RWPE1 (cell line): Measurements from ENCODE around the gene BRD2.

Source experiments
- CTCF ChIA-PET: fragments of 350-600 bp; sonication (Branson Sonifier 250); formaldehyde crosslinking; extraction: SDS; loops from one replicate; lab custom pipeline; 2021; lab: Yijun Ruan, JAX
- POLR2A ChIA-PET: fragments of 400-600 bp; formaldehyde crosslinking; extraction: SDS; loops from one replicate; lab custom pipeline; 2020; ENCODE audit warnings: antibody characterized with exemption; ENCODE audit not compliant: low non-redundant PET; lab: Yijun Ruan, JAX
- DNase-seq: peaks from one replicate; pipeline ENCODE4 v3.0.0; 2012; ENCODE audit warnings: low spot score
- H3K27ac ChIP-seq: fragments of 450-650 bp; 2 replicates; pipeline ENCODE4 v1.5.1; 2017
- TF ChIP-seq, protein P1 (sequence below): fragments of 450-650 bp; conservative IDR thresholded peaks from 2 replicates; pipeline ENCODE4 v1.5.1; 2017; ENCODE audit warnings: low read depth, mild to moderate bottlenecking

The BRD2 gene

DNA sequence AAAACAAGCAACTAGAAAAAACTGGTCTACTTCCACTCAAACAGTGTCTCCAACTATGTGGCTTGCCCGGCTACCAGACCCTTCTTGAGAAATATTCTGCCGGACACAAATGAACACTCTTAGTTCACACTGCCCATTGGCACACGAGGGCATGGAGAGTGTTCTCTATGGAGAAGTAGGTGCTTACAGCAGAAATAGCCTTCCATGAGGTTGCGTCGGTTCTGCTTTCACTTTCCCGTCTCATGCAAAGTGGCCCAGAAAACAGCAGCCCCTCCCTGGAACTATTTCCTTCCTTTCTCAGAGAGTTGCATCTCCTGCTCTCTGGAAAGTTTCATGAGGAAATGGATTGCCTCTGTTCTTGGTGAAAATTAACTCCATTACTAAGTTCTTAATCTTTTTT is 50.5 kb downstream of the BRD2 start:
- CTCF ChIA-PET, result interaction anchor here (1.5 to 1.7 kb wide), 2 partner anchors 129 to 142 kb away, joined by 4 read pairs; no protein-coding TSS in a partner anchor
- no peak for DNase-seq
- TF ChIP-seq, protein P1, sequence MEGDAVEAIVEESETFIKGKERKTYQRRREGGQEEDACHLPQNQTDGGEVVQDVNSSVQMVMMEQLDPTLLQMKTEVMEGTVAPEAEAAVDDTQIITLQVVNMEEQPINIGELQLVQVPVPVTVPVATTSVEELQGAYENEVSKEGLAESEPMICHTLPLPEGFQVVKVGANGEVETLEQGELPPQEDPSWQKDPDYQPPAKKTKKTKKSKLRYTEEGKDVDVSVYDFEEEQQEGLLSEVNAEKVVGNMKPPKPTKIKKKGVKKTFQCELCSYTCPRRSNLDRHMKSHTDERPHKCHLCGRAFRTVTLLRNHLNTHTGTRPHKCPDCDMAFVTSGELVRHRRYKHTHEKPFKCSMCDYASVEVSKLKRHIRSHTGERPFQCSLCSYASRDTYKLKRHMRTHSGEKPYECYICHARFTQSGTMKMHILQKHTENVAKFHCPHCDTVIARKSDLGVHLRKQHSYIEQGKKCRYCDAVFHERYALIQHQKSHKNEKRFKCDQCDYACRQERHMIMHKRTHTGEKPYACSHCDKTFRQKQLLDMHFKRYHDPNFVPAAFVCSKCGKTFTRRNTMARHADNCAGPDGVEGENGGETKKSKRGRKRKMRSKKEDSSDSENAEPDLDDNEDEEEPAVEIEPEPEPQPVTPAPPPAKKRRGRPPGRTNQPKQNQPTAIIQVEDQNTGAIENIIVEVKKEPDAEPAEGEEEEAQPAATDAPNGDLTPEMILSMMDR, result no peak
- POLR2A ChIA-PET, result no interaction called here
- H3K27ac ChIP-seq, result no peak overlapping the region

- POLR2A ChIA-PET, result no interaction called here
- CTCF ChIA-PET, result interaction anchor here (1.7 kb wide), 1 partner anchor 128 kb away, joined by 4 read pairs; no protein-coding TSS in a partner anchor
- no peak overlapping the region for H3K27ac ChIP-seq
- no peak for DNase-seq
- TF ChIP-seq, protein P1, result no peak
These were observed 51.0 kb downstream of the BRD2 start for GRCh38 chr6:33019372-33019771.

DNA sequence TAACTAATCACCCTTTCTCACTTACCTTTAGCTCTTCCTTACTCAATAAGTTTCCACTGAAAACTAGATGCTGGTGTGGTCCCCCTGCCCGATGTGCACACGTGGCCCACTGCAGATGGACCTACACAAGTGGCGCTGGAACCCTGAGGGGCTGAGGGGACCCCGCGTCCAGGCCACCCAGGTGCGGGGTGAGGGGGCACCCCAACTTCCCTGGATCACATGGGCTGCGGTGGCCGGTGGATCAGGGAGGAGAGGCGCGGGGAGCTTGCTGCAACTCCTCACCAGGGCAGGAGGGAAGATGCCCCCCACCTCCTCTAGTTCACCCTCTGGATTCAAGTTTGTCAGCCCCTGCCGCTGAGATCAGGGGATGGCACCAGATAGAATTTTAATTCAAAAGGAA is 53.5 kb downstream of the BRD2 start:
- POLR2A ChIA-PET, result no interaction called here
- TF ChIP-seq, protein P1, result no peak
- DNase-seq, result no peak
- CTCF ChIA-PET, result no interaction called here
- H3K27ac ChIP-seq, result no peak overlapping the region

GRCh38 chr6:33023536-33023935 is 55.1 kb downstream of the BRD2 start:
- POLR2A ChIA-PET, result no interaction called here
- no peak overlapping the region for H3K27ac ChIP-seq
- TF ChIP-seq, protein P1, result no peak
- CTCF ChIA-PET, result no interaction called here
- DNase-seq, result no peak

GRCh38 chr6:33024521-33024920 is 56.1 kb downstream of the BRD2 start:
- POLR2A ChIA-PET, result no interaction called here
- DNase-seq, result no peak
- no peak overlapping the region for H3K27ac ChIP-seq
- CTCF ChIA-PET, result no interaction called here
- TF ChIP-seq, protein P1, result no peak

DNA sequence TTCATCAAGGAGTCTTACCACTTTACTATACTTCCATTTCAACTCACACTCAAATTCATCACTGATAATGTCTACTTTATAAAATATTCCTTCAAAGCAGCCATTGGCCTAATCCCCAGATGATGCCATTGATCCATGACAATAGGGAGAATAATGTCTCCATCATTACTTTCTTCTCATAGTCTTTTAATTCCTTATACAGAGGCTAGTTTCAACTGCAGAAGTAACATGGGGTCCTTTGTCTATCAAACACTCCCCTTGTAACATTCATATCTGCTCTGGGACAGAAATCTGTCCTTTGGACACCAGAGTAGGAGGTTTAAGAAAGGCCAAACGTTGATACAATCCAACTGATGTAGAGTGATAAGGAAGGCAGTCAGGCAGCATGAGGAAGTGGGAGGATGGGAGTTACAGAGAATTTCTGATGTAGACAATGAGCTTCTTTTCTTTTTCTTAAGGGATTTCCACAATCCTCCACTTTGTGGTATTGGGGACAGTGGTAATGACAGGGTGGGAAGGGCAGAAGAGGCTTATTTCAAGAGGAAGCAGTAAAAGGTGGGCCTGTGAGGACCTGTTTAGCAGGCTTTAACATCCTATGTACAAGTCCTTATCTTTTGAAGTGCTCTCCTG is 59.9 kb downstream of the BRD2 start:
- ChIA-PET CTCF (no interaction called here), POLR2A (no interaction called here)
- DNase-seq, result no peak
- TF ChIP-seq, protein P1, result no peak
- no peak overlapping the region for H3K27ac ChIP-seq
